Midbrain (tissue), 1 donor: Measurements from ENCODE around the gene CHRNG.
A peak's percentile ranks its signal among the peaks of the same experiment; 100 is the strongest.
"Not testable (repeated sequence)": the region's sequence is repeated elsewhere in the genome, so short reads cannot be mapped to it uniquely, and the experiment has no call there.

ENCODE experiments used
- DNase-seq: peaks from one replicate; lab custom pipeline; 2025; lab: John Stamatoyannopoulos, UW

Gene CHRNG

GRCh38 chr2:232543928-232544631 lies 4.6 kb downstream of the CHRNG start:
- no peak for DNase-seq

DNA sequence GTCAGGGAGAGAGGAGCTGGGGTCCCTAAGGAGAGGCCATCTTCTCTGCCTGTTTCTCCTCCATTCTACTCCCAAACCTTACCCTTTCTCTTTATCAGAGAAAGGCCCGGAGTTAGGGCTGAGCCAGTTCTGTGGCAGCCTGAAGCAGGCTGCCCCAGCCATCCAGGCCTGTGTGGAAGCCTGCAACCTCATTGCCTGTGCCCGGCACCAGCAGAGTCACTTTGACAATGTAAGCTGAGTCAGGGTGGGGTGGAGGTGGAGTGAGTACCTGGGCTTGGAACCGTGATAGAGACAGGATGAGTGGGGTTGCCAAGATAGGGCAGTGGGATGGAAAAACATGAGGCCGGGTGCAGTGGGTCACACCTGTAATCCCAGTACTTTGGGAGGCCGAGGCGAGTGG lies 5.2 kb downstream of the CHRNG start:
- DNase-seq = no peak

- peak; percentile 14 for DNase-seq
Measured at GRCh38 chr2:232545511-232546375, 6.3 kb downstream of the CHRNG start.

DNA sequence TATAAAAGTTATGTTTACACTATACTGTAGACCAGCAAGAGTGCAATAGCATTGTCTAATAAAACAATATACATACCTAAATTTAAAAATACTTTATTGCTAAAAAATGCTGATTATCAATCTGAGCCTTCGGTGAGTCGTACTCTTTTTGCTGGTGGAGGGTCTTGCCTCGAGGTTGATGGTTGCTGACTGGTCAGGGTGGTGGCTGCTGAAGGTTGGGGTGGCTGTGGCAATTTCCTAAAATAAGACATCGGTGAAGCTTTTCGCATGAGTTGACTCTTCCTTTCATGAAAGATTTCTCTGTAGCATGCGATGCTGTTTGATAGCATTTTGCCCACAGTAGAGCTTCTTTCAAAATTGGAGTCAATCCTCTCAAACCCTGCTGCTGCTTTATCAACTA lies 8.5 kb downstream of the CHRNG start:
- DNase-seq = no peak

GRCh38 chr2:232549655-232550353 lies 10.3 kb downstream of the CHRNG start:
- no peak for DNase-seq

GRCh38 chr2:232550354-232551249 lies 11.1 kb downstream of the CHRNG start, which contains the start of the genes EIF4E2 and TIGD1:
Gene EIF4E2 (plus strand): TSS chr2:232550689. CDS start chr2:232550725, 36 bp downstream.
Gene TIGD1 (minus strand): TSS chr2:232550557. CDS start chr2:232549882, 675 bp downstream.
- DNase-seq = peak; percentile 96

- DNase-seq = no peak
Measured at GRCh38 chr2:232551250-232551638, 11.8 kb downstream of the CHRNG start.

DNA sequence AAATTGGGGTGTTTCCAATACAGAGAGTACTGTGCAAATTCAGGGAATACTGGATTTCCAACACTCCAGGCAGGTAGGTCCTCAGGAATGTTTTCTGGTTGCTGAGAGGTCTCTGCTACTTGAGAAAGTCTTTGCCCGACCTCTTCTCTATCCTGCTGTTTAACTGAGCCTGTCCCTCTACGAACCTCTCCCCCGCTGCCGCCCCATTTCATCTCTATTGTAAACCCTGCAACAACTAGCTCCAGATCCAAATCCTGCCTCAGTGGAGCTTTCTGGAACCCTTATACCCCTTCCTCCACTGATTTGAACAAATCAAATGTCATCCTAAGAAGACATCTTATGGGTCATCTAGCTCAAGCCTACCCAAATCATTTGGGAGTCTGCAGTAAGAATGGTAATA lies 12.3 kb downstream of the CHRNG start:
- DNase-seq = no peak

GRCh38 chr2:232556426-232556825 lies 16.9 kb downstream of the CHRNG start:
- DNase-seq = no peak

DNA sequence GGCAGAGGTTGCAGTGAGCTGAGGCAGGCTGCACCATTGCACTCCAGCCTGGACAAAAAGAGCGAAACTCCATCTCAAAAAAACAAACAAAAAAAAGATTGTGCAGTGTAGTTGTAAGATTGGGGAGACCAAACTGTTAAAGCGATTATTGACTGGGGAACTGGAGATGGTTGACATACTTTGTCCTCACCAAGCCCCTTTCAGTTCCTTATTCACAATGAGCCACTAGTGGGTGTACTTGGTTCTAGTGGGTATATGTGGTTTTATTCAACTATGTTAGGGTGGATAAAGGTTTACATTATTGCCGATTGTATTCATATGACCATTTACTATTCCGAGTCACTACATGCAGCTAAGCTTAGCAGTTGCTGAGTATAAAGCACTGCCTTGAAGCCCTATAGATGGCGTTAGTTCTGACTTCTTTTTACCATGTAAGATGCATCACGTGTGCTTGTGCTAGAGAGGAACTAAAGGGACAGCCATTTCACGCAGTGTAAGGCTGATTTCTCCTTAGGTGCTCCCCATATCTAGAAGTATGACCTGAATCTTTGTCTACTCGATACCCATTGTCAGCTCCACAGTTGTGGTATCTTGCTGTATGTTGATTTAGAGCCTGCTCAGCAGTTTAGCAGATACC lies 23.1 kb downstream of the CHRNG start:
- DNase-seq = no peak

GRCh38 chr2:232563580-232563979 lies 24.1 kb downstream of the CHRNG start:
- no peak for DNase-seq

DNA sequence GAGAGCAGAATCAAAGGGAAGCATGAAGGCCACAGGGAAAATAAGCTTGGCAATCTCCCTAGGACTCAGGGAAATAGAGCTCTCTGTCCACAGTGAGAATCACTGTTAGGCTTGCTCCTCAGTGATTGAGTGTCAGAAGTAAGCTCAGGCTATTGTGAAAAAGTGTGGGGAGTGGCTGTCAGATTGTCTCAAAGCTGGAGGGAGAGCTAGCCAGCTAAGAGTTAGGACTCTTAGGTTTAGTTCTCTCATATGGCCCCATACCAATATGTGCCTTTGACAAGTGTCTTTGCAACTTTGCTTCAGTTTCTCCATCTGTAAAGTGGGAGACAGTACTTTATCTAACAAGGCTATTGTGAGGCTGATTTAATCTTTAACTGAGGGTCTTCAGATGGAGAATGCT lies 28.2 kb downstream of the CHRNG start:
- DNase-seq = no peak

- DNase-seq = no peak
Measured at GRCh38 chr2:232568161-232568560, 28.7 kb downstream of the CHRNG start.

DNA sequence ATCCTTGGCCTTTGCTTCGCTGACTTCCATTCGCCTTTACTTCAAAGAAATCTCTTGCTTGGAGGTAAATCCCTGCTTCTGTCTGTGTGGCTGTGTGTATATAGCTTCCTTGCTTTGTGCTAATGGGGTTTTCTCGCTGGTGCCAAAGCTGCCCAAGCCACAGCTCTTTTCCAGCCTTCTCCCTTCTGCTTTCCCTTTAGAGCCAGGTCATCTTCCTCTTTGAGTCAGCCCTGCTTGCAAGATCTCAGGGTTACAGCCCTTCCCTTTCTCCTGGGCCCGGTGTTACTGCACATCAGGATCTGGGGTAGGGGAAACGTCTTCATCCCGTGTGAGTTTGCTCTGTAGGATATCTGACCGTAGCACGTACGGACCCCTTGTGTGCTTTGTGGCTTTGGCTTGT lies 30.0 kb downstream of the CHRNG start:
- DNase-seq = no peak

GRCh38 chr2:232570481-232570880 lies 31.0 kb downstream of the CHRNG start:
- not testable (repeated sequence) for DNase-seq

DNA sequence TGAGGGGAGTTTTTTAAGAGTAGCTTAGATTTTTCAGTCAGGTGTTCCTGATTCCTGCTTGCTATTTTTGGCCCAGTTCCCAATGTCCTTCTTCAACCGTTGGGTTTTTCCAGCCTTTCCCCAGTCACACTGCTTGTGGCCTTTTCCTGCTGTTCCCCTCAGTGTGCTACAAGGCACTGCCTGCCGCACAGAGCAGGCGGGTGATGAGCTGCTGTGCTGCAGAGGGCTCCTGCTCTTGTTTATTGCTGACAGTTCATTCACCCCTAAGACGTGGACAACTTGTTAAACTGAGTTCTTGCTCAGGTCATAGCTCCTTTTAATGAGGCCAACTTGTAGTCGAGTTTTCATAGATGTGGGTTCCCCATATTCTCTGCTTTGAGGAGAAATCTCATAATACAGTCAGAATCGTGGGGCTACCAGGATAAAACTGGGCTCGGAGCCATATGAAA lies 31.6 kb downstream of the CHRNG start:
- peak; percentile 46 for DNase-seq

- no peak for DNase-seq
Measured at GRCh38 chr2:232573042-232573441, 33.5 kb downstream of the CHRNG start.

- peak; percentile 36 for DNase-seq
Measured at GRCh38 chr2:232573771-232574435, 34.4 kb downstream of the CHRNG start.

DNA sequence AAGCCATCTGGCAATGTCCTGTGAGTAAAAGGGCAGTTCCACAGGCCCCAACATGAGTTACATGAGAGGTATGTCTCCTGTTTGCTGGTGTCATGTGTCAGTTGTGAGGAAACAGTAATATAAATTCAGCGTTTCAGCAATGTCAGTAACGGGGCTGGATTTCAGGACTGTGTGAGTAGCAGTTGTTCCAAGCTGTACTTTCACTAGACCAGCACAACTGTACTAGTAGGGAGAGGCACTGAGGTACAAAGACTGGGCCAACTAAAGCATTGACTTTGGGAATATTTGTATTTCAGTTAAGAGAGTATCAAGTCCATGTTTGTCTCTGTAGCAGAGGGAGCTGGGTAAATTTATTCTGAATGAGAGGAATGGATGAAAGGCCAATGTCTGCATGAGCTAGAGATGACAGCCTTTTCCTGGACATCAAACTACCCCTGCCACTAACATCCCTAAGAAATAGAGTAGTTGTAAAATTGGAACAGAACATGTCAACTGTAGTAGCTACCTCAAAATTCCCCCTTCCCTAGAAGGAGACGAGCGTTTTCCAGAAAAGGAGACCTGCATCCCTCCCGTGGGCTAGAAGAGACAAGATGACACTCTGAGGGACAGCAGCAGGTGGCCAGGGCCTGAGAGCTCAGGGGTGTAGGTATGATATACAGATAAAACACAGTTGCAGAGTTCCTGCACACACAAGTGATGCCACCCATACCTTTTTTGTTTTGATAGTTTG lies 35.3 kb downstream of the CHRNG start:
- no peak for DNase-seq

DNA sequence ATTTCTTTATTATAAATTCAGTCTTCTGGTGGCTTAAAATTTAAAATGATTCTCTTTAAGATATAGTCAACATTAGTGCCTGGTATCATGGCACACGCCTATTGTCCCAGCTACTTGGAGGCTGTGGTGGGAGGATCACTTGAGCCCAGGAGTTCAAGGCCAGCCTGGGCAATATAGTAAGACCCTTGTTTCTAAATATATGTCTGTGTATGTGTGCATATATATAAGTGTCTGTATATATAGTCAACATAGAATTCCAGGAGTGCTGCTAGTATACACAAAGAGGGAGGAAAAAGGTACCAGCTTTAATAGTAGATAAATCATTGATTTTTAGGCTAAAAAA lies 35.9 kb downstream of the CHRNG start:
- DNase-seq = no peak
